ENCODE data around the gene ATAT1. TPM values are rescaled to one million over a fixed set of nuclear protein-coding genes. Genes with fewer than 3 reads are reported as not detected.

ATAT1 gene
- 1 to 10 TPM; 1.9 to 7.8 (median 5.6) TPM for total RNA-seq

DNA sequence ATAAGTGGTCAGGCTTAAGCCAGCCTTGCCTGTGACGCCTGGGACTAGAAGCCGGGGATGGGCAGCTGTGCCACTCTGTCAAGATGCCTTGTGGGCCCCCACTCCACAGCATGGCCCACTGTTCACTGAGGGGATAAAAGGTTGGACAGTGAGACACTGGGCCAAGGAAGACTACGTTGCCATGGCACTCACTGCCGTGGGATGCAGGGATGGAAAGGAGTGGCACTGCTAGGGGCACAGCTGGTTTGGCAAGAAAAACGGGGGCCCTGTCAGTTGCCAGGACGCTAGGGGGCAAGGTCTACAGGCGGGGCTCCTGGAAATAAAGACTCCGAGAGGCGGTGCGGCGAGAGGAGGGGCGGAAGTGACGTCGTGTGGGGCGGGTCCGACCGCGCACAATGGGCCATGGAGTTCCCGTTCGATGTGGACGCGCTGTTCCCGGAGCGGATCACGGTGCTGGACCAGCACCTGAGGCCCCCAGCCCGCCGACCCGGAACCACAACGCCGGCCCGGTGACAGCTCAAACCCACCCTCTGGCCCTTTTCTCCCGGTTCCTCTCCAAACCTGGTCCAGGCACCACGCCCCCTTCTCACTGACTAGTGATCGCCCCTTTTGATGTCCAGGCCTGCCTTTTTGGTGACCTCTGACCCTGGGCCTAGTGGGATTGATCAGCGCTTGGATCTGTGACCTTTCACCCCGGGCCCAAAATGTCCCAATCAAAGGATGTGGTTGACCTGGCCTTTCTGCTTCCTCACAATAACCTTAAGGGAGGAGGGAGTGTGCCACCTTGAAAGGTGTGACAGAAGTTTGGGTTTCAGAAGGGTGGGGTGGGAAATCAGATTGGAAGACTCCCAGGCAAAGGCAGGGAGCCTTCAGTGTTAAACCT, at the start of gene ATAT1:
ATAT1 (plus strand) TSS at position 391 of the 883 bp plus-strand sequence.
- H3K4me3 ChIP-seq (ENCODE audit: low read depth, poor library complexity, severe bottlenecking) = peak within 1 kb of the TSS; percentile 32
- TF ChIP-seq CTCF (IDR thresholded peaks at IDR 0.05) = no peak
- TF ChIP-seq POLR2A (IDR thresholded peaks at IDR 0.05) = no peak
- intact Hi-C loops (cut with DNase I; ENCODE audit: low total_unique reads) = no loop called here
- peak; percentile 81 to 98 for DNase-seq (ENCODE audit: low spot score in 2 of 2)
- WGBS, 2 donors = 1 to 3% methylated on average over 28 to 33 of the region's 36 CpGs

DNA sequence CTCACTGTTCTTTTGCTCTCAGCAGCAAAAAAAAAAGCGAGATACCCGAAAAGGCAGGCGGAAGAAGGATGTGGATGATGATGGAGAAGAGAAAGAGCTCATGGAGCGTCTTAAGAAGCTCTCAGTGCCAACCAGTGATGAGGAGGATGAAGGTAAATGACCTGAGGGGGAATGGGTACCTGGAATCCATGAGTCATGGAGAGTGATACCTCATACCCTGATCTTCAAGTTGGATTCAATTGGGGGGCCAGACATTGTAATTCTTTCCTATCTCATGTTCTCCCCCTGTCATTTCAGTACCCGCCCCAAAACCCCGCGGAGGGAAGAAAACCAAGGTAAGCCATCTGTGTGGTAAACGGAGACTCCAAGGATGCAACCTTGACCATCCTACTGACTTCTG, 48.6 kb upstream of the ATAT1 start:
- no peak for TF ChIP-seq POLR2A (IDR thresholded peaks at IDR 0.05)
- no peak for TF ChIP-seq CTCF (IDR thresholded peaks at IDR 0.05)
- DNase-seq (ENCODE audit: low spot score in 2 of 2) = no peak
- 94 to 95% methylated on average over 8 of the region's 8 CpGs for WGBS, 2 donors
- intact Hi-C loops (cut with DNase I; ENCODE audit: low total_unique reads) = no loop called here
- H3K4me3 ChIP-seq (ENCODE audit: low read depth, poor library complexity, severe bottlenecking) = no peak overlapping the region

- no peak for DNase-seq (ENCODE audit: low spot score in 2 of 2)
- intact Hi-C loops (cut with DNase I; ENCODE audit: low total_unique reads) = no loop called here
- 85 to 90% methylated on average over 5 of the region's 5 CpGs for WGBS, 2 donors
- TF ChIP-seq CTCF (IDR thresholded peaks at IDR 0.05) = no peak
- no peak for TF ChIP-seq POLR2A (IDR thresholded peaks at IDR 0.05)
- H3K4me3 ChIP-seq (ENCODE audit: low read depth, poor library complexity, severe bottlenecking) = no peak overlapping the region
Measured at GRCh38 chr6:30583921-30584320, 42.8 kb upstream of the ATAT1 start.

DNA sequence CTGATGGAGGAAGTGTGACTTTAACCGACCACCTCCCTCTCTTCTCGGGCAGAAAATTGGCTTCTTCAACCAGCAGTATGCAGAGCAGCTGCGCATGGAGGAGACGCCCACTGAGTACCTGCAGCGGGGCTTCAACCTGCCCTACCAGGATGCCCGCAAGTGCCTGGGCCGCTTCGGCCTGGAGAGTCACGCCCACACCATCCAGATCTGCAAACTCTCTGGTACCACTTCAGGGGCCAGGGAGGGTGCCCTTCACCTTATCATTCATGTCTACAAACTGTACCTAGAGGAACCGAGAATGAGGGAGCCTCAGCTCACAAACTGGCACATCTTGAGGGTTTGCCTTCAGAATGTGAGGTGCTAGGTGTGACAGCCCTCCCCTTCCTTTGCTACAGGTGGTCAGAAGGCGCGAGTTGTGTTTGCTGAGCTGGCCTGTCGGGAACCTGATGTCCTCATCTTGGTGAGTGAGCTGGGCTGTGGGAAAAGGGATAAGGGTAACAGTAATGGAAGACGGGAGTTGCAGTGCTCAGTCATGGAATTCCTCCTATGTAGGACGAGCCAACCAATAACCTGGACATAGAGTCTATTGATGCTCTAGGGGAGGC, 36.8 kb upstream of the ATAT1 start:
- no peak overlapping the region for H3K4me3 ChIP-seq (ENCODE audit: low read depth, poor library complexity, severe bottlenecking)
- no peak for DNase-seq (ENCODE audit: low spot score in 2 of 2)
- TF ChIP-seq CTCF (IDR thresholded peaks at IDR 0.05) (no peak), POLR2A (IDR thresholded peaks at IDR 0.05) (no peak)
- WGBS, 2 donors = 83 to 85% methylated on average over 15 of the region's 15 CpGs
- intact Hi-C loops (cut with DNase I; ENCODE audit: low total_unique reads) = loop anchor here (10.0 kb wide), 1 partner anchor 45 kb away; no protein-coding TSS in a partner anchor

DNA sequence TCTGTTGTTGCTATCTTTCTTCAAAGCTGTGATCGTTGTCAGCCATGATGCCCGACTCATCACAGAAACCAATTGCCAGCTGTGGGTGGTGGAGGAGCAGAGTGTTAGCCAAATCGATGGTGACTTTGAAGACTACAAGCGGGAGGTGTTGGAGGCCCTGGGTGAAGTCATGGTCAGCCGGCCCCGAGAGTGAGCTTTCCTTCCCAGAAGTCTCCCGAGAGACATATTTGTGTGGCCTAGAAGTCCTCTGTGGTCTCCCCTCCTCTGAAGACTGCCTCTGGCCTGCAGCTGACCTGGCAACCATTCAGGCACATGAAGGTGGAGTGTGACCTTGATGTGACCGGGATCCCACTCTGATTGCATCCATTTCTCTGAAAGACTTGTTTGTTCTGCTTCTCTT, 36.2 kb upstream of the ATAT1 start:
- 60 to 61% methylated on average over 8 of the region's 8 CpGs for WGBS, 2 donors
- H3K4me3 ChIP-seq (ENCODE audit: low read depth, poor library complexity, severe bottlenecking) = no peak overlapping the region
- no peak for DNase-seq (ENCODE audit: low spot score in 2 of 2)
- intact Hi-C loops (cut with DNase I; ENCODE audit: low total_unique reads) = loop anchor here (10.0 kb wide), 1 partner anchor 46 kb away; no protein-coding TSS in a partner anchor
- TF ChIP-seq CTCF (IDR thresholded peaks at IDR 0.05) (no peak), POLR2A (IDR thresholded peaks at IDR 0.05) (no peak)
